Muscle of leg (tissue), 9 donors: ENCODE data around the gene GPALPP1. TPM values are rescaled to one million over a fixed set of nuclear protein-coding genes. Genes with fewer than 3 reads are reported as not detected.

Experiments
- polyA plus RNA-seq, 8 donors: library from polyadenylated mRNA; unstranded; fragments of 120-200 nt; gene quantifications; one replicate each; pipeline versions ENCODE4 v1.2.1 to v1.2.3, GENCODE V29; 2013; ENCODE audit warnings: inconsistent platforms in 1 of 8, low replicate concordance in 1 of 8; ENCODE audit not compliant: insufficient read length in 8 of 8, insufficient read depth in 1 of 8
- total RNA-seq: library from RNA; stranded (reverse); fragments of 120-200 nt; gene quantifications from one replicate; pipeline ENCODE4 v1.2.4, GENCODE V29; 2013

Gene GPALPP1
- total and polyA plus RNA-seq, 9 donors, result 22.2 to 32.3 (median 28.0) TPM

Other genes starting within 250 kb of the GPALPP1 start
- gene NUFIP1, start 67 bp upstream of the GPALPP1 start, total RNA-seq, result 4.3 TPM
- gene NUFIP1, start 67 bp upstream of the GPALPP1 start, polyA plus RNA-seq, result 1 to 10 TPM; 6.3 to 9.2 (median 7.5) TPM
- gene GTF2F2, start 131.0 kb downstream of the GPALPP1 start, total RNA-seq, result 21.9 TPM
- 10 to 100 TPM; 18.1 to 21.6 (median 18.8) TPM for gene GTF2F2, start 131.0 kb downstream of the GPALPP1 start, polyA plus RNA-seq
- 0.04 TPM for gene KCTD4, start 211.5 kb downstream of the GPALPP1 start, total RNA-seq
- gene KCTD4, start 211.5 kb downstream of the GPALPP1 start, polyA plus RNA-seq, result under 1 TPM in 5 of 8 donors, not detected in 3; 0.09 to 0.53 (median 0.24) TPM